Nephron progenitor cell (in vitro differentiated cells): ENCODE data around the gene CNOT3.

Experiments
- DNase-seq: peaks from one replicate; pipeline ENCODE4 v3.0.0; 2021
- H3K27ac Mint-ChIP-seq: 2 replicates; pipeline ENCODE4 v1.8.0; 2021; ENCODE audit warnings: mild to moderate bottlenecking, moderate library complexity, mixed read lengths
- H3K27me3 Mint-ChIP-seq: 2 replicates; pipeline ENCODE4 v1.8.0; 2021; ENCODE audit warnings: mild to moderate bottlenecking, low read depth, mixed read lengths; ENCODE audit not compliant: poor library complexity
- H3K36me3 Mint-ChIP-seq: 2 replicates; pipeline ENCODE4 v1.8.0; 2021; ENCODE audit warnings: low read depth, mixed read lengths
- H3K4me1 Mint-ChIP-seq: 2 replicates; pipeline ENCODE4 v1.8.0; 2021; ENCODE audit warnings: mixed read lengths
- H3K4me3 Mint-ChIP-seq: 2 replicates; pipeline ENCODE4 v1.8.0; 2021; ENCODE audit warnings: mild to moderate bottlenecking, moderate library complexity, mixed read lengths
- H3K9me3 Mint-ChIP-seq: 2 replicates; pipeline ENCODE4 v1.8.0; 2021; ENCODE audit warnings: mild to moderate bottlenecking, moderate library complexity, mixed read lengths
- TF ChIP-seq, protein P1 (sequence below): fragments of 200-600 bp; sonication (generic); IDR thresholded peaks from 2 replicates; pipeline ENCODE4 v1.5.0; 2021; ENCODE audit warnings: antibody characterized with exemption

Gene CNOT3

DNA sequence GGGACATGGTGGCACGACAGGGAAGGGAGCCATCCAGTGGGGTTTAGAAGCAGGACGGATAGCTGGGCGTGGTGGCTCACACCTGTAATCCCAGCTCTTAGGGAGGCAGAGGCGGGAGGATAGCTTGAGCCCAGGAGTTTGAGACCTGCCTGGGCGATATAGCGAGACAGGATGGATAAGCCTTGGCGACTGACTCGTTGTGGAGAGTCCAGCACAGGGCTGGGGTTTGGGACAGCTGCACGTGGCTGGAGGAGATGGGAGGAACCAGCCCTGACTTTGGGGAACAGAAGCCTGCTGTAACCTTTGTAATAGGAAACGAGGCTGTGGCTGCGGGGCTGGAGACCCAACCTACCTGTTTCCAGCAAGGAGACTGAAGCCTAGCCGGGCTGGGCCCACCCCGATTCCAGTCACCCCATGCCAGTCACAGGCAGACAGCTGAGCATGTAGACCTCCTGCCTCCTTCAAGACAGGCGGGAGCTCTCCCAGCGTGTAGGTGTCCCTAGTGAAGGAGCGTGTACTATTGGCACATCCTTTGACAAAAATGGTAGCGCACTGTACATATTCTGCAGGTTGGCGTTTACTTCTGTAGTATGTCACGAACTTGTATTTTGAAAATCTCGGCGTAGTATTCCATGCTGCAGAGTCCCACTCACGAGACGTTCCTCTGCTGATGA is 13.9 kb downstream of the CNOT3 start:
- TF ChIP-seq, protein P1, sequence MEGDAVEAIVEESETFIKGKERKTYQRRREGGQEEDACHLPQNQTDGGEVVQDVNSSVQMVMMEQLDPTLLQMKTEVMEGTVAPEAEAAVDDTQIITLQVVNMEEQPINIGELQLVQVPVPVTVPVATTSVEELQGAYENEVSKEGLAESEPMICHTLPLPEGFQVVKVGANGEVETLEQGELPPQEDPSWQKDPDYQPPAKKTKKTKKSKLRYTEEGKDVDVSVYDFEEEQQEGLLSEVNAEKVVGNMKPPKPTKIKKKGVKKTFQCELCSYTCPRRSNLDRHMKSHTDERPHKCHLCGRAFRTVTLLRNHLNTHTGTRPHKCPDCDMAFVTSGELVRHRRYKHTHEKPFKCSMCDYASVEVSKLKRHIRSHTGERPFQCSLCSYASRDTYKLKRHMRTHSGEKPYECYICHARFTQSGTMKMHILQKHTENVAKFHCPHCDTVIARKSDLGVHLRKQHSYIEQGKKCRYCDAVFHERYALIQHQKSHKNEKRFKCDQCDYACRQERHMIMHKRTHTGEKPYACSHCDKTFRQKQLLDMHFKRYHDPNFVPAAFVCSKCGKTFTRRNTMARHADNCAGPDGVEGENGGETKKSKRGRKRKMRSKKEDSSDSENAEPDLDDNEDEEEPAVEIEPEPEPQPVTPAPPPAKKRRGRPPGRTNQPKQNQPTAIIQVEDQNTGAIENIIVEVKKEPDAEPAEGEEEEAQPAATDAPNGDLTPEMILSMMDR: no peak
- no peak overlapping the region for H3K4me3 Mint-ChIP-seq
- H3K9me3 Mint-ChIP-seq: no peaks in the 10 kb centered on the region
- no peaks in the 10 kb centered on the region for H3K4me1 Mint-ChIP-seq
- H3K27me3 Mint-ChIP-seq: peaks cover 3% of the 10 kb centered on the region
- H3K27ac Mint-ChIP-seq: peak overlapping the region; percentile 91
- H3K36me3 Mint-ChIP-seq: peaks cover 54% of the 10 kb centered on the region
- DNase-seq: no peak

DNA sequence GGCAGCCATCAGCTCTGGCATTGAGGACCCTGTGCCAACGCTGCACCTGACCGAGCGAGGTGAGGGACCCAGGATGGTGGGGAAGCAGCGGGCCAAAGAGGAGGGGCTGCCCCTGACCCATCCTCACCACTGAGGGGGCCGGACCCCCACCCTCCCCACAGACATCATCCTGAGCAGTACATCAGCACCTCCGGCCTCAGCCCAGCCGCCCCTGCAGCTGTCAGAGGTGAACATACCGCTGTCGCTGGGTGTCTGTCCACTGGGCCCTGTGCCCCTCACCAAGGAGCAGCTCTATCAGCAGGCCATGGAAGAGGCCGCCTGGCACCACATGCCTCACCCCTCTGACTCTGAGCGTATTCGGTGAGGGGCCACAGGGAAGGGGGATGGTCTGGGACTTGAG is 14.7 kb downstream of the CNOT3 start:
- Mint-ChIP-seq H3K9me3 (no peaks in the 10 kb centered on the region), H3K4me3 (no peak overlapping the region), H3K4me1 (no peaks in the 10 kb centered on the region), H3K36me3 (peaks cover 53% of the 10 kb centered on the region), H3K27me3 (peaks cover 3% of the 10 kb centered on the region), H3K27ac (no peak overlapping the region)
- DNase-seq: no peak
- TF ChIP-seq, protein P1: no peak

DNA sequence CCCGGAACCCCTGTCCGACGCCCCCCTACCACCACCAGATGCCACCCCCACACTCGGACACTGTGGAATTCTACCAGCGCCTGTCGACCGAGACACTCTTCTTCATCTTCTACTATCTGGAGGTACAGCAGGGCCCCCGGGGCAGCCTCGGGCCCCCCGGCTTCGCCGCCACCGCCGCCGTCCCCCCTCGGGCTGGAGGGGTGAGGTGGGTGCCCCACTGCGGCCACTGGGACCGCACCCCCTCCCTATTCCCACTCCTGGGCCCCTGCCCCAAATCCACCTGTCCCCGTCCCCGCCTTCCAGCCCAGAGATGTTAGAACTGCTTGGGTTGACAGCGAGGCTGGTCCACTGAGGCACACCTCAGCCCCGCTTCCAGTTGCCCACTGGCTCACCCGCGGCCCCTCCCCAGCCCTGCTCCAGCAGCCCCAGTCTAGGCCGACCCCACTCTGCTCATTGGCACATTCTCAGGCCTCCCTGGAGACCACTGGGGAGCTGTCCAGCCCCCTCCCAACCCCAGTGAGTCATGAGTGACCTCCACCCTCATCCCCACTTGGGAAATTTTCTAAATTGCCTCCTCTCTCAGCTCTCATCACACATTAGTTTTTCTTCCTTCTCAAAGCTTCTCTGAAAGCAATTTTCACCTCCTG is 15.4 kb downstream of the CNOT3 start:
- Mint-ChIP-seq H3K27me3 (peaks cover 3% of the 10 kb centered on the region), H3K4me1 (no peaks in the 10 kb centered on the region), H3K27ac (peak overlapping the region; percentile 92), H3K9me3 (no peaks in the 10 kb centered on the region), H3K4me3 (no peak overlapping the region), H3K36me3 (peaks cover 54% of the 10 kb centered on the region)
- no peak for DNase-seq
- TF ChIP-seq, protein P1: no peak

DNA sequence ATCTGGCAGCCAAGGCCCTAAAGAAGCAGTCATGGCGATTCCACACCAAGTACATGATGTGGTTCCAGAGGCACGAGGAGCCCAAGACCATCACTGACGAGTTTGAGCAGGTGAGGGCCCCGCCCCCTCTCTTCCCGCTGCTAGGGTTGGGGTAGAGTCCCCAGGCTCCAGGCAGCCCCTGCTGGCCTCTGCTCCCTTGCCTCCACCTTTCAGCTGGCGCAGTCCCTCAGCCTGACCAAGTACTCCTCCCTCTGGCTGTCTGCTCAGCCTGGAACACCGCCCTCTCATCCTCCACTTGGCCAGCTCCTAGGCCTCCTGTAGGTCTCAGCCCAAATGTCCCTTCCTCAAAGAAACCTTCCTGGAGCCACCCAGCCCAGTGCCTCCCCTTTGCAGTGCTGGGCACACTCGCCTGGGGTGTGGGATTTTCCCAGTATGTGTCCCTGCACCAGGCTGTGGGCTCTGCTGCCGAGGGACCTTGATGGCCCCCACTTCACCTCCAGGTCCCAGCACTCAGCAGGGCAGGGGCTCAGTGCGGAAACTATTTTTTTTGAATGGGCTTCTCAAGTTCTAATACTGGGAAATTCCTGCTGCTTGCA is 16.3 kb downstream of the CNOT3 start:
- Mint-ChIP-seq H3K9me3 (no peaks in the 10 kb centered on the region), H3K4me3 (no peak overlapping the region), H3K27ac (peak overlapping the region; percentile 72), H3K4me1 (peaks cover 7% of the 10 kb centered on the region), H3K27me3 (peaks cover 3% of the 10 kb centered on the region), H3K36me3 (peaks cover 55% of the 10 kb centered on the region)
- DNase-seq: no peak
- TF ChIP-seq, protein P1: no peak

DNA sequence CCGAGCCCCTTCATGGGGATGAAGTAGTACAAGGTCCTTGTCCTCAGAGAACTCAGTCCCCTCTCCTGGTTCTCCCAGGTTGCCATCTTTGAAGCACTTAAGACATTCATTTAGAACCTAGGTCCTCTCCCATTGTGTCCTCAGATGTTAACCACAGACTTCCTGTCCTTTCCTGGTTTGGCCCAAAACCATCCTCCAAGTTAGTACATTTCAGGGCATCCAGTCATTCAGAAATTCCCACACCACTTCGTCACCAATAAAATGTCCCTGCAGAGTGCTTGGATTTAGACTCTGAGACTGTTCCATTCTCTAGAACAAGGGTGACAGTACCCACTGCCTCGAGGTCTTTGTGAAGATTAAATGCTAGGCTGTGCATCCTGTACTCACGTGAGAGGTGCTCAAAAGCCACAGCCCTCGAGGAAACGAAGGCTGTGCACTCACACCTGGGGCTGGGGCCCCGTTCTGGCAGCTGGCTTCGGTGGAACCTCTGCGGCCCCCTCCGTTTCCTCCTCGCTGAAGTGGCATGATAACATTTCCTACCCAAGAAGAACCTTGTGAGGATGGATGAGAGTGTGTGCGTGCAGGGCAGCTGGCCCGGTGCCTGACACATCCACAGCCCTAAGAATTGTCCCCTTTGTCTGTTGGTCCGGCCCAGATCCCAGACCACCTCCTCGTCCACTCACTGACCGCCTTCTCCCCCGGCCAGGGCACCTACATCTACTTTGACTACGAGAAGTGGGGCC is 17.2 kb downstream of the CNOT3 start:
- DNase-seq: no peak
- Mint-ChIP-seq H3K9me3 (peaks cover under 1% of the 10 kb centered on the region), H3K36me3 (peaks cover 46% of the 10 kb centered on the region), H3K27me3 (peaks cover 1% of the 10 kb centered on the region), H3K27ac (peak overlapping the region; percentile 72), H3K4me1 (peaks cover 17% of the 10 kb centered on the region), H3K4me3 (no peak overlapping the region)
- TF ChIP-seq, protein P1: no peak
